Measurements from ENCODE around the gene BTNL9.

DNA sequence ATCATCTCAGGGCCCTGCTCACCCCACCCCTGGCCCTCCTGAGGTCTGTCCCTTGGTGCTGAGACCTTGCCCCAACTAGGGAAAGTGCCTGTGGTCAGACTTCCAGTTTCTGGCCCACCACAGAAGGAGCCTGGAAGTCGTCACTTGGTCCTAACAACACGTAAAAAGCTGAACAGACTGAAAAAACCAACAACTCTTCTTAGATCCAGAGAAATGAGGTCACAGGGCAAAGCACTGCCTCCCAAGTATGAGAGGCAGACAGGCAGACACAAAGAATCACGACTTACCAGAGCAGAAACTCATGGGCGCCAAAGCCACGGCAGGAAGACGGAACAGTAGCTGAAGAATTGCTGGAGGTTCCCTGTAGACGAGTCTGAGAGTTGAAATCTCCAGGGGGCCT lies 52.4 kb downstream of the BTNL9 start:
- TF ChIP-seq, protein P1, sequence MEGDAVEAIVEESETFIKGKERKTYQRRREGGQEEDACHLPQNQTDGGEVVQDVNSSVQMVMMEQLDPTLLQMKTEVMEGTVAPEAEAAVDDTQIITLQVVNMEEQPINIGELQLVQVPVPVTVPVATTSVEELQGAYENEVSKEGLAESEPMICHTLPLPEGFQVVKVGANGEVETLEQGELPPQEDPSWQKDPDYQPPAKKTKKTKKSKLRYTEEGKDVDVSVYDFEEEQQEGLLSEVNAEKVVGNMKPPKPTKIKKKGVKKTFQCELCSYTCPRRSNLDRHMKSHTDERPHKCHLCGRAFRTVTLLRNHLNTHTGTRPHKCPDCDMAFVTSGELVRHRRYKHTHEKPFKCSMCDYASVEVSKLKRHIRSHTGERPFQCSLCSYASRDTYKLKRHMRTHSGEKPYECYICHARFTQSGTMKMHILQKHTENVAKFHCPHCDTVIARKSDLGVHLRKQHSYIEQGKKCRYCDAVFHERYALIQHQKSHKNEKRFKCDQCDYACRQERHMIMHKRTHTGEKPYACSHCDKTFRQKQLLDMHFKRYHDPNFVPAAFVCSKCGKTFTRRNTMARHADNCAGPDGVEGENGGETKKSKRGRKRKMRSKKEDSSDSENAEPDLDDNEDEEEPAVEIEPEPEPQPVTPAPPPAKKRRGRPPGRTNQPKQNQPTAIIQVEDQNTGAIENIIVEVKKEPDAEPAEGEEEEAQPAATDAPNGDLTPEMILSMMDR (IDR thresholded peaks at IDR 0.05; ENCODE audit: low read depth, low read length), result no peak
- TF ChIP-seq POLR2A (IDR thresholded peaks at IDR 0.05; ENCODE audit: extremely low read depth, insufficient read length), result no peak

Measured in NB4 (cell line).